HepG2 (cell line): ENCODE results near the gene ESPNL. TPM values are rescaled to one million over a fixed set of nuclear protein-coding genes. Genes with fewer than 3 reads are reported as not detected.
A peak's percentile ranks its signal among the peaks of the same experiment; 100 is the strongest.

ENCODE experiments used
- ATAC-seq: fragments of 200-7000 bp; cut with Tn5 transposase; 3 replicates; pipeline ENCODE4 v1.9.1; 2020; ENCODE audit warnings: mild to moderate bottlenecking, moderate library complexity
- BruUV-seq: library from RNA; stranded (reverse); fragments of 400-500 nt; replicated peaks from 2 replicates; lab custom pipeline; 2021; lab: Mats Ljungman, UMichigan
- CTCF ChIA-PET: fragments of 300-600 bp; formaldehyde crosslinking; extraction: SDS; loops from one replicate; lab custom pipeline; 2021; ENCODE audit warnings: low total read pairs, inconsistent platforms, low intra/inter-chr PET ratio; lab: Yijun Ruan, JAX
- POLR2A ChIA-PET: fragments of 350-600 bp; sonication (Branson Sonifier 250); formaldehyde crosslinking; loops from one replicate; lab custom pipeline; 2020; ENCODE audit warnings: antibody characterized with exemption, inconsistent platforms; lab: Yijun Ruan, JAX
- DNase-seq: peaks from one replicate; pipeline ENCODE4 v3.0.0-alpha.2; 2015; ENCODE audit warnings: low spot score
- FAIRE-seq: peaks from 3 replicates; lab custom pipeline; 2011; peaks lifted over from hg19 to GRCh38; lab: Jason Lieb, UNC
- H2AFZ ChIP-seq: one replicate; pipeline ENCODE4 v1.6.1; 2011; ENCODE audit warnings: low read length, inconsistent platforms
- H3K27ac ChIP-seq: fragments of 300-600 bp; 3 replicates; pipeline ENCODE4 v1.8.0; 2011; ENCODE audit warnings: mixed run types, mild to moderate bottlenecking, mixed read lengths, low read length, inconsistent platforms; ENCODE audit not compliant: insufficient read depth; ENCODE audit errors: extremely low read length
- H3K27me3 ChIP-seq, 2 experiments: fragments of 200-600 bp in 1 of 2; 2 replicates in 1 of 2; 3 replicates in 1 of 2; pipeline versions ENCODE4 v1.6.0 to v1.8.0; 2011; ENCODE audit warnings: low read length in 2 of 2, mild to moderate bottlenecking in 2 of 2, moderate library complexity in 2 of 2, inconsistent platforms in 1 of 2; ENCODE audit not compliant: insufficient read depth in 2 of 2, control insufficient read depth in 1 of 2
- H3K36me3 ChIP-seq, 2 experiments: fragments of 200-600 bp in 1 of 2; replicated peaks in 1 of 2; 2 replicates in 1 of 2; 3 replicates in 1 of 2; pipeline versions ENCODE4 v1.5.1 to v1.8.0; 2011; ENCODE audit warnings: low read length in 2 of 2, inconsistent platforms in 1 of 2; ENCODE audit not compliant: insufficient read depth in 2 of 2, control insufficient read depth in 1 of 2
- H3K4me1 ChIP-seq: 2 replicates; pipeline ENCODE4 v1.5.1; 2012; ENCODE audit warnings: low read length, inconsistent platforms; ENCODE audit not compliant: insufficient read depth
- H3K4me2 ChIP-seq: 2 replicates; pipeline ENCODE4 v1.6.0; 2011; ENCODE audit warnings: low read depth, low read length, inconsistent platforms
- H3K4me3 ChIP-seq, 3 experiments: fragments of 200-600 bp in 1 of 3; sonication (generic), shearing (Covaris generic) in 1 of 3; replicated peaks in 1 of 3; 2 replicates each; pipeline ENCODE4 v1.5.1; 2011 to 2016; ENCODE audit warnings: low read length in 3 of 3, inconsistent platforms in 2 of 3, low read depth in 2 of 3, mild to moderate bottlenecking in 2 of 3, control low read depth in 1 of 3, mixed read lengths in 1 of 3; ENCODE audit not compliant: insufficient read depth in 1 of 3
- H3K79me2 ChIP-seq: one replicate; pipeline ENCODE4 v1.6.1; 2011; ENCODE audit warnings: low read length, inconsistent platforms; ENCODE audit not compliant: insufficient read depth
- H3K9ac ChIP-seq: 2 replicates; pipeline ENCODE4 v1.6.0; 2011; ENCODE audit warnings: mild to moderate bottlenecking, low read depth, low read length, inconsistent platforms; ENCODE audit not compliant: insufficient read depth
- H3K9me3 ChIP-seq: 2 replicates; pipeline ENCODE4 v1.5.1; 2012; ENCODE audit warnings: mild to moderate bottlenecking, low read length
- H4K20me1 ChIP-seq: 2 replicates; pipeline ENCODE4 v1.6.0; 2011; ENCODE audit warnings: inconsistent platforms, mild to moderate bottlenecking, low read length, moderate library complexity; ENCODE audit not compliant: insufficient read depth
- ELF1 ChIP-seq: sonication (generic); formaldehyde crosslinking; IDR thresholded peaks from 2 replicates; pipeline ENCODE4 v1.4.0; 2020; ENCODE audit warnings: missing genetic modification reagents
- LCORL ChIP-seq, 2 experiments: fragments of 450-650 bp in 1 of 2; sonication (generic) in 1 of 2; formaldehyde crosslinking in 1 of 2; IDR thresholded peaks; 2 replicates each; pipeline versions ENCODE4 v1.5.0 to v1.6.1; 2017 to 2020; ENCODE audit warnings: antibody characterized with exemption in 1 of 2, missing genetic modification reagents in 1 of 2
- MLLT10 ChIP-seq: sonication (generic); formaldehyde crosslinking; IDR thresholded peaks from 2 replicates; pipeline ENCODE4 v1.4.0; 2020; ENCODE audit warnings: missing genetic modification reagents
- SAP130 ChIP-seq: IDR thresholded peaks from 2 replicates; pipeline ENCODE4 v1.6.1; 2016; ENCODE audit warnings: low read depth
- TOE1 ChIP-seq: sonication (generic); formaldehyde crosslinking; IDR thresholded peaks from 2 replicates; pipeline ENCODE4 v1.4.0; 2020; ENCODE audit warnings: mild to moderate bottlenecking, missing genetic modification reagents
- ZBTB1 ChIP-seq: sonication (generic); formaldehyde crosslinking; IDR thresholded peaks from 2 replicates; pipeline ENCODE4 v1.4.0; 2020; ENCODE audit warnings: missing genetic modification reagents, borderline replicate concordance
- ZFP1 ChIP-seq: IDR thresholded peaks from 2 replicates; pipeline ENCODE4 v1.6.1; 2016
- ZFP90 ChIP-seq: sonication (generic); formaldehyde crosslinking; IDR thresholded peaks from 2 replicates; pipeline ENCODE4 v1.8.0; 2022; ENCODE audit warnings: missing genetic modification reagents, mild to moderate bottlenecking, inconsistent platforms, borderline replicate concordance
- ZNF121 ChIP-seq: sonication (generic); formaldehyde crosslinking; IDR thresholded peaks from 2 replicates; pipeline ENCODE4 v1.5.0; 2020; ENCODE audit warnings: mild to moderate bottlenecking, missing genetic modification reagents
- ZNF547 ChIP-seq: sonication (generic); formaldehyde crosslinking; IDR thresholded peaks from 2 replicates; pipeline ENCODE4 v1.5.1; 2020; ENCODE audit warnings: mild to moderate bottlenecking, missing genetic modification reagents
- WGBS: methylation state at CpG from one replicate; pipeline ENCODE4 v1.1.6; 2017; ENCODE audit warnings: low lambda C conversion rate; 5-methylcytosine and 5-hydroxymethylcytosine counted together
- in situ Hi-C: cut with HindIII; loops from 2 replicates; pipeline ENCODE4 v1.10.0; 2017; ENCODE audit warnings: low pct_unique_long_range_greater_than_20kb; ENCODE audit not compliant: extremely low pct_ligation_motif_present
- intact Hi-C: fragments of 100-400 bp; cut with micrococcal nuclease; formaldehyde crosslinking; loops from one replicate; pipeline ENCODE4 v1.10.0; 2022; ENCODE audit not compliant: unreplicated experiment
- polyA plus RNA-seq, 8 experiments: library from polyadenylated mRNA; depleted of rRNA in 3 of 8; stranded (reverse) in 7 of 8; unstranded in 1 of 8; fragments of >200 nt; fragmentation: Illumina TruSeq in 4 of 8; extraction: Trizol in 4 of 8; gene quantifications; 2 replicates each; pipeline versions ENCODE4 v1.2.1 to v1.2.3, GENCODE V29; 2011 to 2016; ENCODE audit warnings: low read depth in 4 of 8, missing spikeins in 1 of 8, mixed read lengths in 1 of 8; ENCODE audit not compliant: insufficient read depth in 1 of 8
- total RNA-seq, 5 experiments: library from RNA; depleted of rRNA; stranded (reverse); fragments of >200 nt; fragmentation: Illumina TruSeq; extraction: Trizol; gene quantifications; 2 replicates each; pipeline ENCODE4 v1.2.3, GENCODE V29; 2016; ENCODE audit warnings: low read depth in 1 of 5
- TF ChIP-seq, protein P1 (sequence below): sonication (generic); formaldehyde crosslinking; IDR thresholded peaks from 2 replicates; pipeline ENCODE4 v1.4.0; 2020; ENCODE audit warnings: mild to moderate bottlenecking, missing genetic modification reagents
- TF ChIP-seq, protein P2 (sequence below): sonication (generic); formaldehyde crosslinking; IDR thresholded peaks from 2 replicates; pipeline ENCODE4 v1.8.0; 2023; ENCODE audit warnings: mild to moderate bottlenecking, missing genetic modification reagents

The ESPNL gene
- total and polyA plus RNA-seq, 2 of the 13 experiments (the other 11 are each of a cell fraction or from before 2014, with no cell fraction given), result 0.45 to 0.80 TPM

DNA sequence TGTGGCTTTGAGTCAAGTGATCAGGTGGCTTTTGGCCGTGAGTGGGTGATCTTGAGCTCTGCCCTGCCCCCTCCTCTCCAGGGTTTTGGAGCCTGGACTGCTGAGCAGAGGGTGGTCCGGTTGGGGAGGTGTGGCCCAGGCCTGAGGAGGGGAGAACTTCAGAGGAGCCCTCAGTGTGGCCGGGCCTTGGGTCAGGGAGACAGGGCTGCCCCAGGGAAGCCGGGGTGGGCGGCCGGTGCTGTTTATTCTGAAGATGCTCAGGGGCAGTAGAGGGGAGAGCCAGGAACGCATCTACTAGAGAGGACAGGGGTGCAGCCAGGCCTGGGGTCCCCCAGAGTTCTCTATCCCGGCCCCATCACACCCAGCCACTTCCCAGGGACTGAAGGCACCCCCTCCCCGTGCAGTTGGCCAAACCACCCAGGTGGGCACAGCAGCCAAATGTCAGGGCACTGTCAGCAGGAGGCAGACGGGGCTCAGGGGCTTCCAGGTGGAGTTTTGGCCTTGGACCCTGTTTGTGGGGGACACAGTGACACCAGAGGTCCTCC is 59.6 kb downstream of the ESPNL start (continued):
- TF ChIP-seq MLLT10, result no peak

DNA sequence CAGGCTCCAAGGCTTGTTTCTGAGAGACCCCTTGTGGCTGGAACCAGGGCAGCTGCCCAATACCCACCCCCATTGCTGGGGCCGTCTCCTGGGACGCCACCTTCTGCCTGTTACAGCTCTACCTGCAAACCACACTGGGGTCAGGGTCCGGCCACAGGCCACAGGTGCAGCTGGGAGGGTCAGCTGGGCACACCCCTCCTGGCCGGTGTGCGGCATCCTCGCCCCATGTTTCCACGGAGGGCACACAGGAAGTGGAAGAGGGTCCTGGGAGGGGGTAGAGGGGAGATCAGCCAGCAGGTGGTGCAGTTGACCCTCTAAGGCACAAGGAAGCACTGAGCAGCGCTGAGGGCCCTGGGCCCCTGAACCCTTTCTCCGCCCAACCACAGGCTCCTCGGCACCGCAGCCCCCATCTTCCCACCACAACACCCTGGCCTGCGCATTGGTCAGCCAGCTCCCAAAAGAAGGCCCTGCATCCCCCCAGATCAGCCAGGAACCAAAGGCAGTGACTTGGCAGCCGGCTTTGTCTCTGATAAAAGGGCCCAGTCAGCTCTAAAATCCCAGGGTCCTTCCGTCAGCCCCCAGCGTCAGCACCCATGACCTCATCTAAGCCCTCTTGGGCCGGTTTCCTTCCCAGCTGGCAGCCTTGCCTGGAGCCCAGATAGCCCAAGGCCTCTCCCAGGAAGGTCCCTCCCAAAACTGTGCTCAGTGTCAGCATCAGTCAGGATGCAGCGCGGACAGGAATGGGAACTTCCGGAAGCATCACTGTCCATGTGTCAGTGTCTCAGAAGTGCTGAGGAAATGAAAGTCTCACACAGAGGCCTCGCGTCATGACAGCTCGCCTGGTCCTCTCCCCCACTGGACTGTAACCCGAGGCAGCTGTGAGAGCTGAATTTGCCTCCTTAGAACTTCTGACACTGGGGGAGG is 60.3 kb downstream of the ESPNL start:
- BruUV-seq, result no TSS peak
- H2AFZ ChIP-seq, result no peak overlapping the region
- peak overlapping the region; percentile 83 for H3K4me2 ChIP-seq
- H3K4me3 ChIP-seq, result peak overlapping the region in 2 of 3 experiments; percentile 25 to 60; a peak in 3 of 6 replicates
- no peaks in the 10 kb centered on the region for H3K9me3 ChIP-seq
- intact Hi-C loops (loop anchor here (2.0 kb wide), 1 partner anchor 96 kb away; no protein-coding TSS in a partner anchor), in situ Hi-C loops (no loop called here)
- 66% methylated on average over 11 of the region's 23 CpGs for WGBS
- CTCF ChIA-PET, result interaction anchor here (1.3 to 2.3 kb wide), 3 partner anchors 96 to 237 kb away, joined by 6 to 7 read pairs (median 6); no protein-coding TSS in a partner anchor
- peaks cover 38 to 80% of the 10 kb centered on the region in 2 experiments for H3K27me3 ChIP-seq
- peaks cover 24% of the 10 kb centered on the region for H3K4me1 ChIP-seq
- H3K9ac ChIP-seq, result no peak overlapping the region
- no peaks in the 10 kb centered on the region for H4K20me1 ChIP-seq
- H3K79me2 ChIP-seq, result no peaks in the 10 kb centered on the region
- DNase-seq (peak; percentile 31), ATAC-seq (peak; percentile 54), FAIRE-seq (peak; percentile 4)
- H3K36me3 ChIP-seq, result no peaks in the 10 kb centered on the region
- POLR2A ChIA-PET, result no interaction called here
- H3K27ac ChIP-seq, result no peak overlapping the region
- TF ChIP-seq LCORL (IDR thresholded peaks at IDR 0.05) (no peak), LCORL (CRISPR knock-in tag; IDR thresholded peaks at IDR 0.05) (0 out of 2 replicates have a peak, but pooled peaks have one; percentile 22), ZFP90 (CRISPR knock-in tag) (0 out of 2 replicates have a peak, but pooled peaks have one; percentile 59), ELF1 (peak; percentile 67), ZNF121 (CRISPR knock-in tag) (no peak), TOE1 (CRISPR knock-in tag) (no peak), ZFP1 (CRISPR knock-in tag) (no peak), SAP130 (CRISPR knock-in tag) (peak; percentile 20; the same call in 1 of the 2 replicates), ZBTB1 (CRISPR knock-in tag) (no peak), ZNF547 (CRISPR knock-in tag) (0 out of 2 replicates have a peak, but pooled peaks have one; percentile 6)
- TF ChIP-seq, protein P1, sequence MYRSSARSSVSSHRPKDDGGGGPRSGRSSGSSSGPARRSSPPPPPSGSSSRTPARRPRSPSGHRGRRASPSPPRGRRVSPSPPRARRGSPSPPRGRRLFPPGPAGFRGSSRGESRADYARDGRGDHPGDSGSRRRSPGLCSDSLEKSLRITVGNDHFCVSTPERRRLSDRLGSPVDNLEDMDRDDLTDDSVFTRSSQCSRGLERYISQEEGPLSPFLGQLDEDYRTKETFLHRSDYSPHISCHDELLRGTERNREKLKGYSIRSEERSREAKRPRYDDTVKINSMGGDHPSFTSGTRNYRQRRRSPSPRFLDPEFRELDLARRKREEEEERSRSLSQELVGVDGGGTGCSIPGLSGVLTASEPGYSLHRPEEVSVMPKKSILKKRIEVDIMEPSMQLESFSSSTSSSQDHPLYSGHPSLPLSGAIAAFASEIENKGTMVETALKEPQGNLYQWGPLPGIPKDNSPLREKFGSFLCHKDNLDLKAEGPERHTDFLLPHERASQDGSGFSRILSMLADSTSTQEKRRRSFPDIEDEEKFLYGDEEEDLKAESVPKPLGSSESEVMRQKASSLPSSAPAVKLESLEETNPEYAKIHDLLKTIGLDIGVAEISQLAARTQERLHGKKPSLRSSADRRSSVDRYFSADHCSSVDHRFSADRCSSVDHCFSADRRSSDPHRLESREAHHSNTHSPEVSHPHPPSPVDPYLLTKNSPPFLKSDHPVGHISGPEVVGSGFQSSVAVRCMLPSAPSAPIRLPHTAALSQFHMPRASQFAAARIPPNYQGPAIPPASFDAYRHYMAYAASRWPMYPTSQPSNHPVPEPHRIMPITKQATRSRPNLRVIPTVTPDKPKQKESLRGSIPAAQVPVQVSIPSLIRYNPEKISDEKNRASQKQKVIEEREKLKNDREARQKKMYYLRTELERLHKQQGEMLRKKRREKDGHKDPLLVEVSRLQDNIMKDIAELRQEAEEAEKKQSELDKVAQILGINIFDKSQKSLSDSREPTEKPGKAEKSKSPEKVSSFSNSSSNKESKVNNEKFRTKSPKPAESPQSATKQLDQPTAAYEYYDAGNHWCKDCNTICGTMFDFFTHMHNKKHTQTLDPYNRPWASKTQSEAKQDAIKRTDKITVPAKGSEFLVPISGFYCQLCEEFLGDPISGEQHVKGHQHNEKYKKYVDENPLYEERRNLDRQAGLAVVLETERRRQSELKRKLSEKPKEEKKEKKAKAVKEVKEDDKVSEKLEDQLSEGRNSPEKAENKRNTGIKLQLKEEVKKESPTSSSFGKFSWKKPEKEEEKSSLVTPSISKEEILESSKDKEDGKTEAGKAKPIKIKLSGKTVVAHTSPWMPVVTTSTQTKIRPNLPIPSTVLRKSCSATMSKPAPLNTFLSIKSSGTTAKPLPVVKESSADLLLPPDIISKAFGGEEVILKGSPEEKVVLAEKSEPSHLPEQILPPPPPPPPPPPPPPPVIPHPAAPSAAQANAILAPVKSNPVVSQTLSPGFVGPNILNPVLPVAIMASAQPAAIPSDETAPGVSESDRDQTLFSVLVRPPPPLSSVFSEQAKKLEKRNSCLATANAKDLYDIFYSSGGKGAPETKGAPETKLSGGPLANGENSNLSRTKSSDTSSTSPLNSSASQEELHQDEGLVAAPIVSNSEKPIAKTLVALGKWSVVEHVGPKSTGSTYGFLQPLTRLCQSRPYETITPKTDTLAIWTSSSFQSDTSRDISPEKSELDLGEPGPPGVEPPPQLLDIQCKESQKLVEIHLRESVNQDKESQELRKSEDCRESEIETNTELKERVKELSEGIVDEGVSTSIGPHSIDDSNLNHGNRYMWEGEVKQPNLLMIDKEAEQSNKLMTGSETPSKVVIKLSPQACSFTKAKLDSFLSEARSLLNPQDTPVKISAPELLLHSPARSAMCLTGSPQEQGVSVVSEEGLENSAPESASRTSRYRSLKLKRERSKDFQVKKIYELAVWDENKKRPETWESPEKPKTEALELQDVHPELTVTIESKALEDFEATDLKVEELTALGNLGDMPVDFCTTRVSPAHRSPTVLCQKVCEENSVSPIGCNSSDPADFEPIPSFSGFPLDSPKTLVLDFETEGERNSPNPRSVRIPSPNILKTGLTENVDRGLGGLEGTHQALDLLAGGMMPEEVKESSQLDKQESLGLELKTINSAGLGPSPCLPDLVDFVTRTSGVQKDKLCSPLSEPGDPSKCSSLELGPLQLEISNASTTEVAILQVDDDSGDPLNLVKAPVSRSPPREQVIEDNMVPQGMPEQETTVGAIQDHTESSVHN (CRISPR knock-in tag), result no peak
- TF ChIP-seq, protein P2, sequence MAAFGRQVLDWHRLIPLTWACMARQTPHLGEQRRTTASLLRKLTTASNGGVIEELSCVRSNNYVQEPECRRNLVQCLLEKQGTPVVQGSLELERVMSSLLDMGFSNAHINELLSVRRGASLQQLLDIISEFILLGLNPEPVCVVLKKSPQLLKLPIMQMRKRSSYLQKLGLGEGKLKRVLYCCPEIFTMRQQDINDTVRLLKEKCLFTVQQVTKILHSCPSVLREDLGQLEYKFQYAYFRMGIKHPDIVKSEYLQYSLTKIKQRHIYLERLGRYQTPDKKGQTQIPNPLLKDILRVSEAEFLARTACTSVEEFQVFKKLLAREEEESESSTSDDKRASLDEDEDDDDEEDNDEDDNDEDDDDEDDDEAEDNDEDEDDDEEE (CRISPR knock-in tag), result no peak
